ENCODE data around the gene NCKAP5.

Gene NCKAP5

DNA sequence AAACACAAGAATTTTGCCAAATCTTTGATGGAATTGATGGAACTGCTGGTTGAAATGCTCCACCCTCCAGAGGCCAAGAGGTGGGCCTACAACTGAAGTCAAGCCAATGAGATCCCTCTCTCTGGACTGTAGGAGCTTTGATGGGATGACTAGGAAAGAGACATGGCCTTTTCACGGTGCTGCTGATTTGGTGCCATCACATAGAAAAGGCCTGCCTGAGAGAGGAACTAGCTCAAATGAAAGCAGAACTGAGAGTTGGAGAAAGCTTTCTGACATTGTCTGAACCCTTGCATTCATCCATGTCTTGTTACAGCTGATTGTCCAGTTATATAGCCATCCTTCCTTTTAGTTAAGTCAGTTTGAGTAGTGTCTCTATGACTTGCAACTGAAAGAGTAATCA, 614.5 kb downstream of the NCKAP5 start:
- no peak for DNase-seq (ENCODE audit: low spot score)
- in situ Hi-C loops (cut with MboI; ENCODE audit: low pct_unique_long_range_greater_than_20kb, low sequenced_read_pairs, unreplicated experiment), result no loop called here
- no peak for TF ChIP-seq CTCF (IDR thresholded peaks at IDR 0.05; ENCODE audit: extremely low read depth, insufficient read depth, missing control alignments)

GRCh38 chr2:132951008-132951714, 617.1 kb downstream of the NCKAP5 start:
- no peak for DNase-seq (ENCODE audit: low spot score)
- TF ChIP-seq CTCF (IDR thresholded peaks at IDR 0.05; ENCODE audit: extremely low read depth, insufficient read depth, missing control alignments), result no peak
- in situ Hi-C loops (cut with MboI; ENCODE audit: low pct_unique_long_range_greater_than_20kb, low sequenced_read_pairs, unreplicated experiment), result no loop called here

GRCh38 chr2:132949108-132949507, 619.2 kb downstream of the NCKAP5 start:
- TF ChIP-seq CTCF (IDR thresholded peaks at IDR 0.05; ENCODE audit: extremely low read depth, insufficient read depth, missing control alignments), result no peak
- in situ Hi-C loops (cut with MboI; ENCODE audit: low pct_unique_long_range_greater_than_20kb, low sequenced_read_pairs, unreplicated experiment), result no loop called here
- DNase-seq (ENCODE audit: low spot score), result no peak

- TF ChIP-seq CTCF (IDR thresholded peaks at IDR 0.05; ENCODE audit: extremely low read depth, insufficient read depth, missing control alignments), result no peak
- in situ Hi-C loops (cut with MboI; ENCODE audit: low pct_unique_long_range_greater_than_20kb, low sequenced_read_pairs, unreplicated experiment), result no loop called here
- no peak for DNase-seq (ENCODE audit: low spot score)
These were observed 620.1 kb downstream of the NCKAP5 start for GRCh38 chr2:132948211-132948610.

DNA sequence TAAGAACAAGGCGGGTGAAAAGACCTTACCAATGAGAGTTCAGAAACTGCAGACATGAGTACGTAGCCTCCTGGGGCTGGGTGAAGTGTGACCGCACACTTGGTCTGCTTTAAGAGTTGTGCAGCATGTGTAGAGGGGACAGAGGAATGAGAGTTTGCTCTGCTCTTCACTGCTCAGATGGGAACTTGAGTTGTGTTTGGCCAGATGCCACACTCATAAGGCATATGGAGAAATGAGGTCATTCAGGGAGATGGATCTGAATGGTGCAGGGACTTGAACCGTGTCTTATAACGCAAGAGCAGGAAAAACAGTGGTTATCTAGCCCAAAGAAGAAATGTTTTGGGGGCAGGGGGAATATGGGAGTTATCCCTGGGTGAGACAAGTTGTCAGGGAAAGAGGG, 624.4 kb downstream of the NCKAP5 start:
- no peak for TF ChIP-seq CTCF (IDR thresholded peaks at IDR 0.05; ENCODE audit: extremely low read depth, insufficient read depth, missing control alignments)
- no peak for DNase-seq (ENCODE audit: low spot score)
- in situ Hi-C loops (cut with MboI; ENCODE audit: low pct_unique_long_range_greater_than_20kb, low sequenced_read_pairs, unreplicated experiment), result no loop called here

DNA sequence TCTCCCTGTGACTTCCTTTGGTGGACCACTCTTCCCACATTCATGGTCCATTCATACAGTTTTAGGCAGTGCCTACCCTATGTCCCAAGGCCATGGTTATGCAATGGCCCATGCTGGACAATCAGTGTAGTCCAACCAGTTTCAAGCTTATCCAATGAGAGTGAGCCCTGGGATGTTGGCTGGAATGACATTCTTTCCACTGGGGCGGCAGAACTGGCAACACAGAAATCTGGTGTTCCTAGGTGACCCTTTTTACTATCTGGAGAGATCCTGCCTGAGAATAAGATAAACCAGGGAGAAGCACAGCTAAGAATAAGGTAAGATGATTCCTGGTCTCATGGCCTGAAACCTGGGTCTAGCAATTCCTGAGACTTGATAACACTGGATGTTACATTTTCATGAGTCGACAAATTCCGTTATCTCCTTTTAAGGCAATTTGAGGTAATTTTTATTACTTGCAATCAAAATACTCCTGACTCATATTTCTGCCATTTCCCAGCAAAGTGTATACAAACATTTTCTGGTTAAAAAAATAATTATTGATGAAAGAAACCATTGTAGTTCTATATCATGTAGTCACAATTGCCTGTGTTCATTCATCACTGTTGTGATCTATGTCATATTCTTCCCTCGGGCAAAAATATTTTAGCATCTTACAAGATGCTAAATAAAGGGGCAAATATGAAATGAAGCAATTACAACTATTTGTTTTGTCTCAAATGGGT, 626.8 kb downstream of the NCKAP5 start:
- no peak for TF ChIP-seq CTCF (IDR thresholded peaks at IDR 0.05; ENCODE audit: extremely low read depth, insufficient read depth, missing control alignments)
- no peak for DNase-seq (ENCODE audit: low spot score)
- in situ Hi-C loops (cut with MboI; ENCODE audit: low pct_unique_long_range_greater_than_20kb, low sequenced_read_pairs, unreplicated experiment), result no loop called here
